NB4 (cell line): ENCODE data around the gene TMEM233.

Experiments
- CTCF ChIP-seq: IDR thresholded peaks from one replicate; pipeline ENCODE4 v1.5.1; 2012; ENCODE audit warnings: low read depth, low read length
- POLR2A ChIP-seq: IDR thresholded peaks from 2 replicates; pipeline ENCODE4 v1.6.1; 2011; ENCODE audit warnings: mild to moderate bottlenecking; ENCODE audit not compliant: insufficient read length; ENCODE audit errors: extremely low read depth
- TF ChIP-seq, protein P1 (sequence below): IDR thresholded peaks from 2 replicates; pipeline ENCODE4 v1.6.1; 2011; ENCODE audit warnings: low read depth, low read length

GRCh38 chr12:119686355-119686754 lies 92.8 kb downstream of the TMEM233 start:
- TF ChIP-seq CTCF (no peak), POLR2A (no peak)
- TF ChIP-seq, protein P1, sequence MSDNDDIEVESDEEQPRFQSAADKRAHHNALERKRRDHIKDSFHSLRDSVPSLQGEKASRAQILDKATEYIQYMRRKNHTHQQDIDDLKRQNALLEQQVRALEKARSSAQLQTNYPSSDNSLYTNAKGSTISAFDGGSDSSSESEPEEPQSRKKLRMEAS: no peak
